ENCODE data around the gene ADRB1.

DNA sequence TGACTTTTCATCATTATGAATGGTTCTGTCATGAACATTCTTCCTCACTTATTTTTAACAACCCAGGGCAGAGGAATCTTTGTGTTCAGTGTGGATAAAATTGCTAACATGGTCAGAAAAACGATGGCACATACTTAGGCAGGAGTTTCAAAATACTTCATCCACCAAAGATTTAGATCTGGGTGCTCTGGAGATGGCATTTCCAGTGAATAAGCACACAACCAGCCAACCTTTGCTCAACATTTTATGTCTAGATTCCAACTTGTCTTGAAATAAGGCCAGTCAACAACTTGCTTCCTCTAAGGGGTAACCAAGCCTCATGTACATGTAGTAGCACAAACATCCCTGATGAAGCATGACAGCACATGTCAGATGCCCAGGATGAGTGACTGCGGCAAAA is 33.4 kb upstream of the ADRB1 start:
- TF ChIP-seq POLR2A (IDR thresholded peaks at IDR 0.05) (no peak), POLR2AphosphoS5 (IDR thresholded peaks at IDR 0.05) (no peak), EP300 (IDR thresholded peaks at IDR 0.05) (no peak)
- TF ChIP-seq, protein P1, sequence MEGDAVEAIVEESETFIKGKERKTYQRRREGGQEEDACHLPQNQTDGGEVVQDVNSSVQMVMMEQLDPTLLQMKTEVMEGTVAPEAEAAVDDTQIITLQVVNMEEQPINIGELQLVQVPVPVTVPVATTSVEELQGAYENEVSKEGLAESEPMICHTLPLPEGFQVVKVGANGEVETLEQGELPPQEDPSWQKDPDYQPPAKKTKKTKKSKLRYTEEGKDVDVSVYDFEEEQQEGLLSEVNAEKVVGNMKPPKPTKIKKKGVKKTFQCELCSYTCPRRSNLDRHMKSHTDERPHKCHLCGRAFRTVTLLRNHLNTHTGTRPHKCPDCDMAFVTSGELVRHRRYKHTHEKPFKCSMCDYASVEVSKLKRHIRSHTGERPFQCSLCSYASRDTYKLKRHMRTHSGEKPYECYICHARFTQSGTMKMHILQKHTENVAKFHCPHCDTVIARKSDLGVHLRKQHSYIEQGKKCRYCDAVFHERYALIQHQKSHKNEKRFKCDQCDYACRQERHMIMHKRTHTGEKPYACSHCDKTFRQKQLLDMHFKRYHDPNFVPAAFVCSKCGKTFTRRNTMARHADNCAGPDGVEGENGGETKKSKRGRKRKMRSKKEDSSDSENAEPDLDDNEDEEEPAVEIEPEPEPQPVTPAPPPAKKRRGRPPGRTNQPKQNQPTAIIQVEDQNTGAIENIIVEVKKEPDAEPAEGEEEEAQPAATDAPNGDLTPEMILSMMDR (IDR thresholded peaks at IDR 0.05): no peak

All from gastroesophageal sphincter (tissue), 3 donors.